Liver (tissue), 9 donors: ENCODE measurements around the gene FBXW2. TPM values are rescaled to one million over a fixed set of nuclear protein-coding genes. Genes with fewer than 3 reads are reported as not detected.

Experiments used
- DNase-seq: peaks from one replicate; pipeline ENCODE4 v3.0.0-alpha.2; 2017; ENCODE audit warnings: low spot score
- H3K27ac ChIP-seq, 2 donors: one replicate each; pipeline ENCODE4 v1.7.0; 2013; ENCODE audit warnings: inconsistent platforms in 2 of 2, low read length in 2 of 2, control low read depth in 1 of 2, low read depth in 1 of 2, mild to moderate bottlenecking in 1 of 2
- H3K27me3 ChIP-seq, 4 donors: one replicate each; pipeline versions ENCODE4 v1.6.1 to v1.7.0; 2013; ENCODE audit warnings: low read length in 3 of 4, inconsistent platforms in 1 of 4, mild to moderate bottlenecking in 1 of 4, moderate library complexity in 1 of 4; ENCODE audit not compliant: control insufficient read depth in 4 of 4, insufficient read depth in 4 of 4
- H3K36me3 ChIP-seq, 4 donors: one replicate each; pipeline versions ENCODE4 v1.6.1 to v1.7.0; 2013; ENCODE audit warnings: low read length in 3 of 4, mild to moderate bottlenecking in 3 of 4, low read depth in 1 of 4, moderate library complexity in 1 of 4; ENCODE audit not compliant: control insufficient read depth in 4 of 4, insufficient read depth in 3 of 4
- H3K4me1 ChIP-seq, 4 donors: one replicate each; pipeline versions ENCODE4 v1.6.1 to v1.7.0; 2013; ENCODE audit warnings: low read length in 3 of 4, mild to moderate bottlenecking in 3 of 4, moderate library complexity in 1 of 4; ENCODE audit not compliant: control insufficient read depth in 4 of 4, insufficient read depth in 4 of 4
- H3K4me3 ChIP-seq, 3 donors: one replicate each; pipeline versions ENCODE4 v1.6.1 to v1.7.0; 2013; ENCODE audit warnings: low read length in 3 of 3, control low read depth in 1 of 3, low read depth in 1 of 3, mild to moderate bottlenecking in 1 of 3
- H3K9ac ChIP-seq, 2 donors: one replicate each; pipeline ENCODE4 v1.7.0; 2013; ENCODE audit warnings: low read length in 2 of 2, mild to moderate bottlenecking in 2 of 2, moderate library complexity in 2 of 2, control low read depth in 1 of 2, low read depth in 1 of 2
- H3K9me3 ChIP-seq, 4 donors: one replicate each; pipeline versions ENCODE4 v1.6.1 to v1.7.0; 2013; ENCODE audit warnings: low read length in 3 of 4; ENCODE audit not compliant: control insufficient read depth in 4 of 4
- EGR1 ChIP-seq, 2 donors: IDR thresholded peaks; 2 replicates each; pipeline ENCODE4 v1.6.1; 2016 to 2018; ENCODE audit warnings: antibody characterized with exemption in 2 of 2, low read depth in 2 of 2
- FOXA1 ChIP-seq: IDR thresholded peaks from 2 replicates; pipeline ENCODE4 v1.6.1; 2016; ENCODE audit warnings: antibody characterized with exemption
- FOXA2 ChIP-seq: IDR thresholded peaks from 2 replicates; pipeline ENCODE4 v1.6.1; 2016; ENCODE audit warnings: antibody characterized with exemption
- GABPA ChIP-seq, 2 donors: IDR thresholded peaks in 1 of 2; conservative IDR thresholded peaks in 1 of 2; 2 replicates each; pipeline ENCODE4 v1.6.1; 2016; ENCODE audit warnings: antibody characterized with exemption in 2 of 2, mild to moderate bottlenecking in 1 of 2, moderate library complexity in 1 of 2
- HNF4A ChIP-seq, 2 donors: conservative IDR thresholded peaks; 2 replicates each; pipeline ENCODE4 v1.6.1; 2016; ENCODE audit warnings: antibody characterized with exemption in 2 of 2, mild to moderate bottlenecking in 2 of 2
- HNF4G ChIP-seq: IDR thresholded peaks from 2 replicates; pipeline ENCODE4 v1.6.1; 2016; ENCODE audit warnings: antibody characterized with exemption
- JUND ChIP-seq, 2 donors: IDR thresholded peaks; 2 replicates each; pipeline ENCODE4 v1.6.1; 2016; ENCODE audit warnings: antibody characterized with exemption in 2 of 2
- MAX ChIP-seq: IDR thresholded peaks from 2 replicates; pipeline ENCODE4 v1.6.1; 2016; ENCODE audit warnings: antibody characterized with exemption
- NR2F2 ChIP-seq: IDR thresholded peaks from 2 replicates; pipeline ENCODE4 v1.6.1; 2016; ENCODE audit warnings: antibody characterized with exemption
- RAD21 ChIP-seq, 2 donors: IDR thresholded peaks; 2 replicates each; pipeline ENCODE4 v1.6.1; 2016; ENCODE audit warnings: antibody characterized with exemption in 2 of 2, mild to moderate bottlenecking in 2 of 2
- REST ChIP-seq: IDR thresholded peaks from 2 replicates; pipeline ENCODE4 v1.6.1; 2016; ENCODE audit warnings: antibody characterized with exemption, mild to moderate bottlenecking
- RXRA ChIP-seq, 2 donors: IDR thresholded peaks; 2 replicates each; pipeline ENCODE4 v1.6.1; 2017 to 2018; ENCODE audit warnings: antibody characterized with exemption in 2 of 2, mild to moderate bottlenecking in 1 of 2
- SP1 ChIP-seq: IDR thresholded peaks from 2 replicates; pipeline ENCODE4 v1.6.1; 2018; ENCODE audit warnings: antibody characterized with exemption, mild to moderate bottlenecking
- TAF1 ChIP-seq: conservative IDR thresholded peaks from 2 replicates; pipeline ENCODE4 v1.6.1; 2016; ENCODE audit warnings: antibody characterized with exemption, mild to moderate bottlenecking
- YY1 ChIP-seq: IDR thresholded peaks from 2 replicates; pipeline ENCODE4 v1.6.1; 2016; ENCODE audit warnings: antibody characterized with exemption, mild to moderate bottlenecking
- ZBTB33 ChIP-seq: IDR thresholded peaks from 2 replicates; pipeline ENCODE4 v1.6.1; 2016; ENCODE audit warnings: antibody characterized with exemption
- WGBS: extraction: QIAGEN DNeasy Blood & Tissue Kit; methylation state at CpG from one replicate; pipeline ENCODE4 v1.1.7; 2013; 5-methylcytosine and 5-hydroxymethylcytosine counted together
- polyA plus RNA-seq, 2 donors: library from polyadenylated mRNA; stranded (reverse) in 1 of 2; unstranded in 1 of 2; fragments of 200-250 nt in 1 of 2; fragments of >200 nt in 1 of 2; fragmentation: Nextera tagmentation in 1 of 2; extraction: Ambion mirVana in 1 of 2; gene quantifications; one replicate each; pipeline versions ENCODE4 v1.2.1 to v1.2.3, GENCODE V29; 2013 to 2015
- total RNA-seq, 2 donors: library from RNA; depleted of rRNA; stranded (reverse); fragments of >200 nt; gene quantifications; one replicate each; pipeline ENCODE4 v1.2.3, GENCODE V29; 2014
- TF ChIP-seq, protein P1 (sequence below): fragments of 150-350 bp; IDR thresholded peaks from 2 replicates; pipeline ENCODE4 v1.5.1; 2017; ENCODE audit warnings: improper control_type of control experiment, low read depth, low read length; ENCODE audit not compliant: missing input control
- TF ChIP-seq, protein P2 (sequence below): IDR thresholded peaks from 2 replicates; pipeline ENCODE4 v1.6.1; 2016; ENCODE audit warnings: antibody characterized with exemption
- donor health status: healthy.
- donor health status: healthy.
- donor health status: healthy.
- donor health status: healthy.
- donor health status: healthy.

The FBXW2 gene
- total and polyA plus RNA-seq, 4 donors, result 7.0 to 40.9 (median 22.5) TPM

GRCh38 chr9:120780367-120780766 is 12.8 kb downstream of the FBXW2 start:
- WGBS, result 95% methylated on average over 3 of the region's 3 CpGs
- no peaks in the 10 kb centered on the region for H3K27me3 ChIP-seq
- peaks cover 0 to 15% (median 10%) of the 10 kb centered on the region in 4 donors for H3K36me3 ChIP-seq
- H3K4me3 ChIP-seq, result no peak overlapping the region
- peaks cover 13 to 66% (median 57%) of the 10 kb centered on the region in 4 donors for H3K4me1 ChIP-seq
- H3K9me3 ChIP-seq, result no peaks in the 10 kb centered on the region
- H3K27ac ChIP-seq, result peak overlapping the region; percentile 76 to 77
- H3K9ac ChIP-seq, result peak overlapping the region in 1 of 2 donors; percentile 40
- no peak for DNase-seq
- TF ChIP-seq TAF1, result no peak
- no peak for TF ChIP-seq NR2F2
- no peak for TF ChIP-seq RAD21 (IDR thresholded peaks at IDR 0.05)
- TF ChIP-seq FOXA2, result no peak
- TF ChIP-seq RXRA (IDR thresholded peaks at IDR 0.05), result no peak
- no peak for TF ChIP-seq JUND (IDR thresholded peaks at IDR 0.05)
- TF ChIP-seq EGR1 (IDR thresholded peaks at IDR 0.05; ENCODE audit: low read depth in 2 of 2), result no peak
- no peak for TF ChIP-seq REST
- no peak for TF ChIP-seq FOXA1
- no peak for TF ChIP-seq ZBTB33
- TF ChIP-seq YY1, result no peak
- no peak for TF ChIP-seq GABPA (IDR thresholded peaks at IDR 0.05 in 1 of 2, conservative IDR thresholded peaks at IDR 0.05 in 1 of 2)
- TF ChIP-seq, protein P1, sequence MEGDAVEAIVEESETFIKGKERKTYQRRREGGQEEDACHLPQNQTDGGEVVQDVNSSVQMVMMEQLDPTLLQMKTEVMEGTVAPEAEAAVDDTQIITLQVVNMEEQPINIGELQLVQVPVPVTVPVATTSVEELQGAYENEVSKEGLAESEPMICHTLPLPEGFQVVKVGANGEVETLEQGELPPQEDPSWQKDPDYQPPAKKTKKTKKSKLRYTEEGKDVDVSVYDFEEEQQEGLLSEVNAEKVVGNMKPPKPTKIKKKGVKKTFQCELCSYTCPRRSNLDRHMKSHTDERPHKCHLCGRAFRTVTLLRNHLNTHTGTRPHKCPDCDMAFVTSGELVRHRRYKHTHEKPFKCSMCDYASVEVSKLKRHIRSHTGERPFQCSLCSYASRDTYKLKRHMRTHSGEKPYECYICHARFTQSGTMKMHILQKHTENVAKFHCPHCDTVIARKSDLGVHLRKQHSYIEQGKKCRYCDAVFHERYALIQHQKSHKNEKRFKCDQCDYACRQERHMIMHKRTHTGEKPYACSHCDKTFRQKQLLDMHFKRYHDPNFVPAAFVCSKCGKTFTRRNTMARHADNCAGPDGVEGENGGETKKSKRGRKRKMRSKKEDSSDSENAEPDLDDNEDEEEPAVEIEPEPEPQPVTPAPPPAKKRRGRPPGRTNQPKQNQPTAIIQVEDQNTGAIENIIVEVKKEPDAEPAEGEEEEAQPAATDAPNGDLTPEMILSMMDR, result no peak
- TF ChIP-seq HNF4A (conservative IDR thresholded peaks at IDR 0.05), result no peak
- TF ChIP-seq SP1, result no peak
- TF ChIP-seq MAX, result no peak
- TF ChIP-seq HNF4G, result no peak
- TF ChIP-seq, protein P2, sequence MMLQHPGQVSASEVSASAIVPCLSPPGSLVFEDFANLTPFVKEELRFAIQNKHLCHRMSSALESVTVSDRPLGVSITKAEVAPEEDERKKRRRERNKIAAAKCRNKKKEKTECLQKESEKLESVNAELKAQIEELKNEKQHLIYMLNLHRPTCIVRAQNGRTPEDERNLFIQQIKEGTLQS, result no peak
